Activated T-cell treated with anti-CD3 and anti-CD28 coated beads, Interleukin-2, amount 50 U/mL, for 4 hours (primary cell): ENCODE results near the gene CLOCK. TPM values are rescaled to one million over a fixed set of nuclear protein-coding genes. Genes with fewer than 3 reads are reported as not detected.

Experiments
- ATAC-seq, 2 donors: fragments of 200-7000 bp; cut with Tn5 transposase; one replicate each; pipeline ENCODE4 v1.10.0; 2021
- DNase-seq: peaks from one replicate; pipeline ENCODE4 v3.0.0-alpha.2; 2020
- H3K27me3 Mint-ChIP-seq: one replicate; pipeline ENCODE4 v1.8.0; 2021; ENCODE audit warnings: low read depth, mixed read lengths
- H3K36me3 Mint-ChIP-seq: one replicate; pipeline ENCODE4 v1.8.0; 2022; ENCODE audit warnings: mixed read lengths; ENCODE audit not compliant: insufficient read depth
- H3K4me1 Mint-ChIP-seq: one replicate; pipeline ENCODE4 v1.8.0; 2021; ENCODE audit warnings: low read depth, mixed read lengths
- H3K4me3 Mint-ChIP-seq: one replicate; pipeline ENCODE4 v1.8.0; 2021; ENCODE audit warnings: mild to moderate bottlenecking, moderate library complexity, mixed read lengths
- H3K9me3 Mint-ChIP-seq: one replicate; pipeline ENCODE4 v1.8.0; 2021; ENCODE audit warnings: mixed read lengths
- total RNA-seq, 3 donors: library from RNA; stranded (reverse); gene quantifications; one replicate each; pipeline ENCODE4 v1.2.1, GENCODE V29; 2021

The CLOCK gene
- total RNA-seq, 3 donors from 2014 or later, result 10.9 to 14.0 (median 12.4) TPM

DNA sequence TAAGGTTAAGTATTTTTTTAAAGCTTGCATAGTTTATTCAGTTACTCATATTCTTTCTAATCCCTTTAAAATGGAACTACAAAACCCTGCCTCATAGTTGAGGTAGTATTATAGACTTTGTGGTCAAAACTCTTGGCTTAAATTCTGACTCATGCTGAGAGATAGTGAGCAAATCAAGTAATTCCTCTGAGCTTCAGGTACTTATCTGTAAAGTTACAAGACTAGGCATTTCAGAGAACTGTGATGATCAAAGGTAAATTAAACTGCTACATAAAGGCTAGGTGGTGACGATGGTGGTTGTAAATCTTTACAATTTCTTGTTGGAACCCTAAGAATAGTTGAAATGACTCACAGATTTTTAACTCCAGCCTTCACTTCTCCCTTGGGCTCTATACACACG lies 3.2 kb upstream of the CLOCK start:
- ATAC-seq (peak; percentile 12 to 16), DNase-seq (no peak)
- H3K27me3 Mint-ChIP-seq, result peaks cover 2% of the 10 kb centered on the region
- H3K9me3 Mint-ChIP-seq, result no peaks in the 10 kb centered on the region
- no peaks in the 10 kb centered on the region for H3K36me3 Mint-ChIP-seq
- no peak overlapping the region for H3K4me3 Mint-ChIP-seq
- peaks cover 33% of the 10 kb centered on the region for H3K4me1 Mint-ChIP-seq

DNA sequence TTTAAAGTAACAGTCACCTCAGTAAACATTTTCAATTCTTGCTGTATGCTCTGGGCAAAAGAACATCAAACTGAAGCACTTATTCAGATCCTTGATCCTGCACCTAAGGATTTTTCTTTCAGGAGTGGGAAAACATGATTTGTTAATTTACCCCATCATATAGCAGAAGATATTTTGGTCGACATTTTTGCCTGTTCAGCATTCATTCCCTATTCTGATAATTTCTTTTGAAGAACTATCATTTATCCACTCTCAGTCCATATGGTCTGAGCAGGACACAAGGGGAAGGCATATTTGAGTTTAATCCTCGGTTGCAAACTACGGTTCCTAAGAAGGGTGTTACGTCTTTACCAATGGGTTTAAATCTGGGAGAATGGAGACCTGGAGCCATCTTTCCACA lies 1.2 kb upstream of the CLOCK start:
- Mint-ChIP-seq H3K4me3 (peak overlapping the region; percentile 92), H3K36me3 (no peaks in the 10 kb centered on the region), H3K27me3 (peaks cover 2% of the 10 kb centered on the region), H3K9me3 (no peaks in the 10 kb centered on the region), H3K4me1 (peaks cover 45% of the 10 kb centered on the region)
- DNase-seq (no peak), ATAC-seq (no peak)

DNA sequence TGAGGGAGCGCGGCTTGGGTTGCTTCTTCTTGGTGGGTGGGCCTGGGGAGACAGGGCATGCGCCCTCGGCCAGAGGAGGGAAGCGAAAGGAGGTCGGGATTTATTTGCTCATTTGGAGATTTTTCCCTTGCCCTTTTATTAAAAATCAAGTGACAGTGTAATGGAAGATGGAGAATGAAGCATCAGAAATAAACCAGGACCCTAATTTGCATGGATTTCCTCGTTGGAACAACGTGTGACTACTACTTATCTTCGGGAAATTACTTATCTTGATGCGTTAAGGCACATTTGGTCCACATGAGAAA lies 709 bp upstream of the CLOCK start:
- H3K4me1 Mint-ChIP-seq, result peaks cover 47% of the 10 kb centered on the region
- no peak for DNase-seq
- ATAC-seq, result no peak
- peaks cover 2% of the 10 kb centered on the region for H3K27me3 Mint-ChIP-seq
- no peaks in the 10 kb centered on the region for H3K36me3 Mint-ChIP-seq
- H3K4me3 Mint-ChIP-seq, result peak overlapping the region; percentile 92
- no peaks in the 10 kb centered on the region for H3K9me3 Mint-ChIP-seq

DNA sequence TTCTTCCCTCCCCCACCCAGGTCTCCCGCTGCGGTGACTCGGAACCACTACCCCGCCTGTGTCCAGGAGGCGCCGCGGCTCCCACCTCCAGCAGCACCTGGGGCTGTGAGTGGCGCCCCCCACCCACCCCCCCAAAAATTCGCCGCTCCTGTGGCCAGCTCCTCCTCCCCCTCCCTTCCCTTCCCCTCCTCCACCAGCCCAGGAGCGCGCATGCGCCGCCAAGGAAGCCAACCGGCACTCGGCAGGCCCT lies 278 bp downstream of the CLOCK start:
- H3K27me3 Mint-ChIP-seq, result no peaks in the 10 kb centered on the region
- DNase-seq (no peak), ATAC-seq (peak; percentile 74)
- H3K36me3 Mint-ChIP-seq, result no peaks in the 10 kb centered on the region
- H3K4me3 Mint-ChIP-seq, result peak overlapping the region; percentile 92
- H3K9me3 Mint-ChIP-seq, result no peaks in the 10 kb centered on the region
- H3K4me1 Mint-ChIP-seq, result peaks cover 53% of the 10 kb centered on the region

DNA sequence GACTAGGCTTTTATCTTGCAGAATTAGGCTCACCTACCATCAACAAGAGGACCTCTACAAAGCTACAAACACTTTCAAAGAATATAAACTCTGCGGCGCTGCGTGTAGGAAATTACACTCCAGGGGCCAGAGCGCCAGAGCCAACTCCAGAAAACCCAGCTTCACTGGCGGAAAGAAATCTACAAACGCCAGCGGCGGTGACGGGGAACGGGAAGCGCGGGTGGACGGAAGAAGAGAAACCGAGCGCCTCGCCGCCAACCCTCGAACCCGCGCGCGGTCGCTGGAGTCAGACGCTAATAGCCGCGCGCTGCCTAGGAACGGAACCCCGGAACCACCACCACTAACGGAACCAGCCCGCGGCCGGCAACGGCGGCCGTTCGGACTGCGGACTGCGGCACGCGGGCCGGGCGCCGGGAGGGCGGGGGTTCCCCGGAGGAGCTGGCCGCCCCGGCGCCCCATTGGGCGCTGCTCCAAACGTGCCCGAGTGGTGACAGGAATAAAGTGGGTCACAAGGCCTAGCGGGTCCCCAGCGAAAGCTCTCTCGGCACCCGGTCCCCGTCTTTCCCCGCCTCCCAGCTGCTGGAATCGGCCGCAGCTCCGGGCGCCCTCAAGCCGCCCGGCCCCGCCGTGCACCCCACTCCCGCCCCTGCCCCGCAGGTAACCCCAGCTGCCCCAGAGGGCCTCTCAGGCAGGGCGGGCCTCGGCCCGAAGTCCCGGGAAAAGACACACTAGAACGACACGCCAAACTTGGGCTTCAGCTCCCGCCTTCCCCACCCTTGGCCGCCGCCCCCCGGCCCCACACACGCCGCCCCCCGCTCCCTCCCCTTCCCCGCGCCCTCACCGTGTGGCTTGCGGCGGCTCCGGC lies 836 bp downstream of the CLOCK start:
- no peaks in the 10 kb centered on the region for H3K9me3 Mint-ChIP-seq
- DNase-seq (peak; percentile 45), ATAC-seq (peak; percentile 51 to 52)
- peaks cover 56% of the 10 kb centered on the region for H3K4me1 Mint-ChIP-seq
- no peaks in the 10 kb centered on the region for H3K27me3 Mint-ChIP-seq
- H3K4me3 Mint-ChIP-seq, result peak overlapping the region; percentile 92
- no peaks in the 10 kb centered on the region for H3K36me3 Mint-ChIP-seq

DNA sequence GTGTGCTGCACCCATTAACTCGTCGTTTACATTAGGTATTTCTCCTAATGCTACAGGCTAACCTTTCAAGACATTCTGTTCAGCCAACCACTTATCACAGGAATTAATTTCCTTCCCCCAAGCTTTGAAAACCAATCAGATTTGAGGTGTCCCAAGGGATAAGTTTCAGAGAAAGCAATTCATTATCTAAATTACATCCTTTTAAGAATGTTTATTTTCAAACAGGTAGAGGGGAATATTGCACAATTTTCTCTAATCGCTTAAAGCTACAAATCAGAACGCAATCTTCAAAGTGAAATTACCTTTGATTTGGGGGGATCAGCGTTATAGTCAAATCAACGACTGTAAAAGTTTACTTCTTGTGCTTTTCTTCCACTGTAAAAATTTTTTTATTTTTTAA lies 1.6 kb downstream of the CLOCK start:
- DNase-seq (no peak), ATAC-seq (no peak)
- peak overlapping the region; percentile 92 for H3K4me3 Mint-ChIP-seq
- no peaks in the 10 kb centered on the region for H3K36me3 Mint-ChIP-seq
- peaks cover 55% of the 10 kb centered on the region for H3K4me1 Mint-ChIP-seq
- no peaks in the 10 kb centered on the region for H3K27me3 Mint-ChIP-seq
- no peaks in the 10 kb centered on the region for H3K9me3 Mint-ChIP-seq

DNA sequence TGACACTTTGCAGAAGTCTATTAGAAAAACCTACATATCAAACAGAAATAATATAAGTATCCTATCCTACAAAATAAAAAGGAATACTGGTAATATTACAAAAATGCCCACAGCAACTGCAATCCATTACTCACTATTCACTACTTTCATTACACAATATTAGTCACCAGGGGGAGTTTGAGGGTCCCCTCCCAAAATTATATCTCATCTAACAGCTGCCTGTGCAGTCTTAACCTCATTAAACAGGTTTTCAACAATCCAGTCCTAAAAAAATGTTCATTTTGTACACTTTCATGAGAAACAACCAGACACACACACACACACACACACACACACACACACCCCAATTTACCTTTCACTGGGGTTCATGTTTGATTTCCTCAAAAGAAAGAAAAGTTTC lies 2.9 kb downstream of the CLOCK start:
- Mint-ChIP-seq H3K4me3 (no peak overlapping the region), H3K27me3 (no peaks in the 10 kb centered on the region), H3K36me3 (no peaks in the 10 kb centered on the region), H3K9me3 (no peaks in the 10 kb centered on the region), H3K4me1 (peaks cover 51% of the 10 kb centered on the region)
- ATAC-seq (no peak), DNase-seq (no peak)

DNA sequence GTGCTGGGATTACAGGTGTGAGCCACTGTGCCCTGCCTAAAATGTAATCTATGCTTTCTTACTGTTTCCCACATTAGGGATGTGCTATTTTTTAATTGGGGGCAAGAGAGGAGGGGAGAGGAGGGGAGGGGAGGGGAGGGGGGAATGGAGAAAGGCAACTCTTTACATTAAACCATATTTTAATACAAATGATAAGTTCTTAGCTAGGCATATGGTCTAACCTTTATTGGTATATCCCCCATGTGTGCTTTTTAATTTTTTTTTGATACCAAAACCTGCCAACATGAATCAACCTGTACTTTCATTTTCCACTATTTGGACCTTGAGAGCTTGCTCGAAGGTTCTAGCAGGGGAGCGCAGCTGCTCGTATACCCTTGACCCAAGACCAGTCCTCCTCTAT lies 6.4 kb downstream of the CLOCK start:
- ATAC-seq (no peak), DNase-seq (no peak)
- Mint-ChIP-seq H3K9me3 (no peaks in the 10 kb centered on the region), H3K36me3 (no peaks in the 10 kb centered on the region), H3K4me1 (peaks cover 56% of the 10 kb centered on the region), H3K27me3 (no peaks in the 10 kb centered on the region), H3K4me3 (no peak overlapping the region)

DNA sequence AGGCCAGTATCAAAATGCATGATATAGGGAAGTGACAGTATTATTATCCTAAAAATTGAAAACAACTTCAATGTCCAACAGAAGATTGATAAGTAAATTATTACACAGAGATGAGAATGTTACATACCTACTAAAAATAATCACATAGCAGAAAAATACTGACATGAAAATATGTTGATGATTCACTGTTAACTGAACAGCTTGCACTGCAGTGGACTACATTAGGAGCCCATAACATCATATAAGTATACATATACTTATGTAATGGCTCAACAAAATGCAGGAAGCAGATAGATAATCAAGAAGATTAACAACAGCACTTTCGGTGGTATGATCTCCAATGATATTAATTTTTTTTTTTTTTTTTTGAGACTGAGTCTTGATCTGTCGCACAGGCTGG lies 7.1 kb downstream of the CLOCK start:
- Mint-ChIP-seq H3K9me3 (no peaks in the 10 kb centered on the region), H3K36me3 (no peaks in the 10 kb centered on the region), H3K27me3 (no peaks in the 10 kb centered on the region), H3K4me1 (peaks cover 52% of the 10 kb centered on the region), H3K4me3 (no peak overlapping the region)
- ATAC-seq (no peak), DNase-seq (no peak)

DNA sequence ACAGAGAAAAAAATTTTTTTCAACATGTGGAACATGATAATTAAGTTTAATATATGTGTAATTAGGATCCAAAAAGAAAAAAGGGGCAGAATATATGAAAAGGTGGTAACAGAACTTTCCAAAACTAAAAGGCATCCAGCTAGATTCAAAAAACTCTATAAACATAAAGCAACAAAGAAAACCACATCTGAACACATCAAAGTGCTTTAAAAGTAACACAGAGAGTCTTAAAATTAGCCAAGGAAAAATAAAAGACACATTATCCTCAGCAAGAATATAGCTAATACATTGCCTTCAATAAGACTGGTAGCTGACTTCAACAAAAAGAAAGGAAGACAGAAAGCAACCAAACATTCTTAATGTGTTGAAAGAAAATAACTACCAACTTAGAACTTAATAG lies 8.2 kb downstream of the CLOCK start:
- Mint-ChIP-seq H3K9me3 (peaks cover 6% of the 10 kb centered on the region), H3K4me3 (no peak overlapping the region), H3K27me3 (no peaks in the 10 kb centered on the region), H3K4me1 (peaks cover 43% of the 10 kb centered on the region), H3K36me3 (peaks cover 8% of the 10 kb centered on the region)
- DNase-seq, result no peak
- ATAC-seq, result no peak

DNA sequence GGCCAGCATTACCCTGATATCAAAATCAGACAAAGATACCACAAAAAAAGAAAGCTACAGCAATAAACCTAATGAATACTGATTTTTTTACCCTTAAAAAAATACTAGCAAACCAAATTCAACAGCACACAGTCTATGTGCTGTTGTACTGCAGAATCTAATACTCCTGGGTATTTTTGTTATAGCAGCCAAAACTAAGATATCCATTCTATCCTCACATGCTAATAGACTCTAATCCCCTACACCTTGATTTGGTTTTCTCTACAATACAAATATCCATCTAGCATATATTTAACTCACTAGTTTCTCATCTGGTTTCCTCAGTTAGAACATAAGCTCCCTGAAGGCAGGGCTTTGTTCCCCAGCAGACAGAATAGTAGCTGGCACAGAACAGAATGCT lies 12.4 kb downstream of the CLOCK start:
- Mint-ChIP-seq H3K4me3 (no peak overlapping the region), H3K4me1 (peaks cover 28% of the 10 kb centered on the region), H3K9me3 (peaks cover 15% of the 10 kb centered on the region), H3K27me3 (no peaks in the 10 kb centered on the region), H3K36me3 (peaks cover 26% of the 10 kb centered on the region)
- ATAC-seq (no peak), DNase-seq (no peak)

DNA sequence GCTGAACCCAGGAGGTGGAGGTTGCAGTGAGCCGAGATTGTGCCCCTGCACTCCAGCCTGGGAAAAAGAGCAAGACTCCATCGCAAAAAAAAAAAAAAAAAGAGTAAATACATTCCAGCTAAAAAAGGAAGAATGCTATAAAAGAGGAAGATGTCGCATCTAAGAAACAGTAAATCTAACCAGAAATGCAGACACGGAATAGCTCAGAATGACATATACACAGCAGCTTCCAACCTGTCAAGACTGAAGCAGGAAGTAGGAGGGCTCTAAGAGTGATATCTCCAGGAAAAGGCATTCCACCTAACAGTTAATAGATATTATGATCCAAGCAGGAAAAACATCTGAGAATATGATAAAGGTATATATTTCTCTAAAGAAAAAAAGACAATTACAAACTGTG lies 16.0 kb downstream of the CLOCK start:
- H3K4me1 Mint-ChIP-seq, result peaks cover 14% of the 10 kb centered on the region
- peaks cover 31% of the 10 kb centered on the region for H3K36me3 Mint-ChIP-seq
- H3K4me3 Mint-ChIP-seq, result no peak overlapping the region
- H3K27me3 Mint-ChIP-seq, result no peaks in the 10 kb centered on the region
- ATAC-seq (no peak), DNase-seq (no peak)
- H3K9me3 Mint-ChIP-seq, result peaks cover 15% of the 10 kb centered on the region

DNA sequence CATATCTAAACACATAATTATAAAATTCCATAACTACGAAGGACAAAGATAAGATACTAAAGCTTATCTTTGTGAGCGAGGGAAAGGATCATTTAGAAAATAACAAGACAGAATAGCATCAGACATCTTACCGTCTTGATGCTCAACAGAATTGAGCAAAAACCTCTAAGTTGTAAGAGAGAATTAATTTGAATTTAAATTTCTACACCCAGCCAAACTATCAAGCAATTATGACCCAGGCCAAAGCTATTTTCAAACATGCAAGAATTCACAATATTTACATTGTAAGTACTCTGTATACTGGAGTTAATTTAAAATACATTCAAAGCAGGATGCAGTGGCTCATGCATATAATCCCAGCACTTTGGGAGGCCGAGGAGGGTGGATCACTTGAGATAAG lies 16.5 kb downstream of the CLOCK start:
- H3K4me1 Mint-ChIP-seq, result peaks cover 14% of the 10 kb centered on the region
- no peak for ATAC-seq
- H3K9me3 Mint-ChIP-seq, result peaks cover 15% of the 10 kb centered on the region
- H3K36me3 Mint-ChIP-seq, result peaks cover 31% of the 10 kb centered on the region
- H3K4me3 Mint-ChIP-seq, result no peak overlapping the region
- DNase-seq, result no peak
- no peaks in the 10 kb centered on the region for H3K27me3 Mint-ChIP-seq

DNA sequence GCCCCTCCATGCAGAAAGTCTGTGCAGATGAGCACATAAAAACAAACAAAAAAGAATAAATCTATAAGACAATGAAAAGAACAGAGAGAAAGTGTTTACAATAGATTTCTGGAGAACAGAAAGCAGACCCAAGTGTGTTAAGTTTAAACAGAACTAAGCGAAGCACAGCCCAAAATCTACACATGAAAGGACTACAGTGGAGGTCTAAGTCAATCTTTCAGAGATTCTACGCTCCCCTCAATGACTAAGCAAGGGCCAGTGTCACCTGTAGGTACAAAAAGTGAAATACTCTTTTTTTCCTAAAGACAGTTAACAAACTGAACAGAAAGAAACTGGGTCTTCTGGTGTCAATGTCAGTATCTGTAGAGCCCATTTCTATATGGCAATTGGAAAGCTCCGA lies 18.2 kb downstream of the CLOCK start:
- ATAC-seq, result no peak
- Mint-ChIP-seq H3K4me1 (peaks cover 17% of the 10 kb centered on the region), H3K36me3 (peaks cover 26% of the 10 kb centered on the region), H3K4me3 (no peak overlapping the region), H3K27me3 (no peaks in the 10 kb centered on the region), H3K9me3 (peaks cover 9% of the 10 kb centered on the region)
- DNase-seq, result no peak

DNA sequence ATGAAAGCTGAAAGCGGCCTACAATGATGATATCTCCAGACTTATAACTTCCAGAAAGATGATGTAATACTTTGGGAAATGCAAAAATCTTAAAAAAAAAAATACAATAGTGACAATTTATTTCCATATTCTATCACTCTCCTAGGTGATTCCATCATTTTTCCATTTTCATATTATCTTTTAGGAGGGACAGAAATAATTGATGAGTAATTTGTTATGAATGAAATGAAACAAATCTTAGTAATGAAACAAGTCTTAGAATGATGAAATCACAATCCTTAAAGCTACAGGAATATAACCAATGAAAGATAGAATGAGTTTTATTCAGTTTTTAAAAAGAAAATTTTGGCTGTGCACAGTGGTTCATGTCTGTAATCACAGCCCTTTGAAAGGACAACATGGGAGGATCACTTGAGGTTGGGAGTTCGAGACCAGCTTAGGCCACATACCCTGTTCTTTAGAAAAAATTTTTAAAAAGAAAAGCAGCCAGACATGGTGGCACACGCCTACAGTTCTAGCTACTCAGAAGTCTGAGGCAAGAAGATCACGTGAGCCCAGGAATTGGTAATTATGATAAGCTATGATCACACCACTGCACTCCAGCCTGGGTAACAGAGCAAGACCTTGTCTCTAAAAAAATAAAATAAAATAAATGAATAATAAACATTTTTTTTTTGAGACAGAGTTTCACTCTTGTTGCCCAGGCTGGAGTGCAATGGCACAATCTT lies 21.7 kb downstream of the CLOCK start:
- Mint-ChIP-seq H3K36me3 (peaks cover 14% of the 10 kb centered on the region), H3K4me3 (no peak overlapping the region), H3K9me3 (peaks cover 3% of the 10 kb centered on the region), H3K27me3 (no peaks in the 10 kb centered on the region), H3K4me1 (peaks cover 13% of the 10 kb centered on the region)
- ATAC-seq (no peak), DNase-seq (no peak)
